GM18499 (cell line): ENCODE measurements around the gene ALLC.

Experiments
- ATAC-seq: cut with Tn5 transposase; IDR thresholded peaks from one replicate; pipeline ENCODE4 v1.9.1; 2021; ENCODE audit warnings: moderate number of reproducible peaks; ENCODE audit not compliant: insufficient read depth, unreplicated experiment

Gene ALLC

DNA sequence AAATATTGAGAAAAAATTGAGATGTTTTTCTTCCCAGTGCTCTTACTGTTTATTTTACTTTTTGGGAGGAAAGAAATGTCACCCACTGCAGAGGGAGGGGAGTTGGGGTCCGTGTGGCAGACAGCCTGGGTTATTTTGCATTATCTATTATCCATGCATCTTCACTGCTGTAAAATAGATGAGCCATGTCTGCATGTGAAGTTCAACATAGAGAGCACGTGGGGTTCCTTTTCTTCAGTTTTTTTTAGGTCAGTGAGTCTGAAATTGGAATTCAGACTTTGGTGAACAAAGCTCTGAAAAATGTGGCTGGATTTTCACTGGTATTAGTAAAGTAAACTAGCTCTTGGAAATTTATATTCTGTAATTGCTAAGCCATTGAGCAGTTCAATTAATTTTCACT lies 47.8 kb downstream of the ALLC start:
- no peak for ATAC-seq

DNA sequence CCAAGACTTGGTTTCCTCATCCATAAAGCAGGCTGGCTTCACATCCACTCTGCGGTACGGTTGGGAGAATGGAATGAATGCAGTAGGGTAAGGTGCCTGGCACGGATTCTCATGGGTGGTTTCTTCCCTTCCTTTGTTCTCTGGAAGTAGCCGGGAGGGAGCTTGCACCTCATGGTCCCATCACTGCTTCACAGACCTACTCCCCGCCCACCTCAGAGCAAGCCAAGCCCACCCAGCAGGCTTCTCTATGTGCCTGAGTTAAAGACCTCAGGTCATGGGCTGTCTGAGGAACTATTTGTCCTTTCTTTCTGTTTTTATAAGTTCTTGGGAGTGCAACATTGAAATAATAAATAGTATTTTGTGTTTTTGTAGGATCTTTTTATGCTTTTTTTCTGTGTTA lies 48.9 kb downstream of the ALLC start:
- ATAC-seq: no peak

DNA sequence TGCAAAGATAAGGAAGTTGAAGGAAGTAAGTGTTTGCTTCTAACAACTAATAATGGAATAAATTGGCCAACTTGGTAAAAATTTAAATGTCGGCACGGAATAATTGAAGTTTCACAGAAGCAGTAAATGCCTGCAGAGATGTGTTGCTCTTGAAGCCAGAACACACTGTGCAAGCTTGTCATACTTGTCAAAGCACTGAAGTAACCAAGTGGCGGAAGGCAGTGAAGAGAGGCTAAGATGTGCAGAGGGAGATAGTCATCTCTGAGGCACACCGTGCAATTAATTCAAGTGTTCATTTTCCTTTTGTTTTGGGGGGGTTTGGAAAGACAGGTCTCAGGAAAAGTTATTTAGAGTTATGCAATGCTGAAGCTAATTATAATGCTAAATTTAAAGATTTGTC lies 50.6 kb downstream of the ALLC start:
- ATAC-seq: no peak

DNA sequence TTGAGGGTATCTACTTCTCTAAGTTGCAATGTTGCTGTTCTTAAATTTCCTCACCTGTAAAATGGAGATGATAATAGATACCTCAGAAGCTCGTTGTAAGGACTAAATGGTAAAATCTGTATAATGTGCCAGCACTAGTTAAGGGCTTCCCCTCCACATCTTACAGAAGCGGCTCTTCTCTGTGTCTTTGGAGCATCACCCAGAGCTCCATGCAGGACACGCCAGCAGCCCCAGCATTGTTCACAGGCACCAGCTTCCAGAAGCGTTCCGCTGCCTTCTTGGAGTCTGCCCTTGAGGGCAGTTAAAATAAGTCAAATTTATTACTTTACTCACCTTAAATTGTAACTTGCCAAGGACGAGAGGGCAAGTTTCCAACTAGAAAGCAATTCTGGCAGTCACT lies 51.2 kb downstream of the ALLC start:
- no peak for ATAC-seq

DNA sequence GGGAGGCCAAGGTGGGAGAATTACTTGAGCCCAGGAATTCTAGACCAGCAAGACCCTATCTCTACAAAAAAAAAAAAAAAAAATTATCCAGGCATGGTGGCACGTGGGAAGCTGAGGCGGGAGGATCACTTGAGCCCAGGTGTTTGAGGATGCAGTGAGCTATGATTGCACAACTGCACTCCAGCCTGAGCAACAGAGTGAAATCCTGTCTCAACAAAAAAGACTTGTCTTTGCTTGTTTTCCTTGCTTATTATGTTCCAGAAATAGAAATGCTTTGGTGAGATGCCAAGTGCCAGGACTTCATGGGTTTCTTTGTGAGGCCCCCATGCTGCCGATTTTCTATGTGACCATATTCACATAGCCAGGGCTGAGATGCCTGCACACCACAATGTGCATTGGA lies 54.4 kb downstream of the ALLC start:
- ATAC-seq: no peak

DNA sequence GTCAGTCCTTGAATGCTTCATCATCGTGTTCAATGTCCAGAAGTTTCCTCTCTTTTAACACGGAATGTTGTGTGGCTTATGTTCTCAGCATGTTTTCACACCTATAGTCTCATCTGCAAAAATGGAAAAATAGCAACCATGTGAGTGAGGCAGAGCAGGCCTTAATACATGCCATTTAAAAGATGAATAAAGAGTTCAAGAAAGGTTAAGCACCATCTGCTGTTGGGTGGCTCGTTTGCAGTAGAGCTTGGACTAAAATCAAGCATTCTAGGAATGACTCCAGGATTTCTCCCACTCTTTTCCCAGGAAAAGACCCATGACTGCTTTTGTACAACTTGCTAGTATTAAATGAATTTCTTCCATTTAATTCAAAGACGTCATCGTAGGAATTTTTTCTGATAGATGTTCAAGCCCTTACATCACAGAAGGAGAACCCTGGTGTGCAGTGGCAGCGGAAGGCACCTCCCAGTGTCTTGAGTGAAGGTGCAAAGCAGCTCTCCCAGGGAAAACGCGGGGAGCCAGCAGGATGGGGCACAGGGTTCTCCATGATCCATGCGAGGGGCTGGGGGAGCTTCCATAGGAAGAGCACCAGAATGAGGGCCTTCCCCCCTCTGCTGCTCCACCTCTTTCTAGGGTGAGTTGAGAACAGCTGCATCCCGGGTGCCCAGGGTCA lies 55.0 kb downstream of the ALLC start:
- no peak for ATAC-seq

DNA sequence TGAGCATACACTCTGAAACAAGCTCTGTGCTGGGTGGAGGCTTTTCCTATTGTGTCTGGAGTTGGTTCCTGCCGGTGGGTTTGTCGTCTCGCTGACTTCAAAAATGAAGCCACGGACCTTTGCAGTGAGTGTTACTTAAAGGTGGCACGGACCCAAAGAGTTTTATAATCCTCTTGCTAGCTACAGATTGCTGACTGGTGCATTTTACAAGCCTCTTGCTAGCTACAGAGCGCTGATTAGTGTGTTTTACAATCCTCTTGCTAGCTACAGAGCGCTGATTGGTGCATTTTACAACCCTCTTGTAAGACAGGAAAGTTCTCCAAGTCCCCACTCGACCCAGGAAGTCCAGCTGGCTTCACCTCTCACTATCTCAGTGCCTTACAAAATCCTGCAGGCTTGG lies 60.7 kb downstream of the ALLC start:
- no peak for ATAC-seq

DNA sequence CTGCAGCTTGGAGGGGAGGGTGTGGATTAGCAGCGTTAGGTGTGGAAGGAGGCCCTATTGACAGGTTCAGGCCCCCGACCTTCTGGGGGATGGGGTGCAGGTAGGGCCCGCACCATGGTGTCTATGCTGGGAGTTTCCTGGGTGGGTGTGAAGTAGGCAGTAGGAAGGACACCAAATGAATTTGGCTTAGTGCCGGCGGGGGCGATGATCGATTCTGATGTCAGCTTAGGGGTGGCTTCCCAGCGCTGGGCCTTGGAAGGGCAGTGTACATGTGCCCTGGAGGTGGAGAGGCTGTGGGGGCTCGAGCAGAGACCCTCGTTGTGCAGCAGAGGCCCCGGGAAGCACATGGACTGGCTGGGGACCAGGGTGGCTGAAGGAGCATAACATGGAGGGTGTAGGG lies 67.0 kb downstream of the ALLC start:
- no peak for ATAC-seq

DNA sequence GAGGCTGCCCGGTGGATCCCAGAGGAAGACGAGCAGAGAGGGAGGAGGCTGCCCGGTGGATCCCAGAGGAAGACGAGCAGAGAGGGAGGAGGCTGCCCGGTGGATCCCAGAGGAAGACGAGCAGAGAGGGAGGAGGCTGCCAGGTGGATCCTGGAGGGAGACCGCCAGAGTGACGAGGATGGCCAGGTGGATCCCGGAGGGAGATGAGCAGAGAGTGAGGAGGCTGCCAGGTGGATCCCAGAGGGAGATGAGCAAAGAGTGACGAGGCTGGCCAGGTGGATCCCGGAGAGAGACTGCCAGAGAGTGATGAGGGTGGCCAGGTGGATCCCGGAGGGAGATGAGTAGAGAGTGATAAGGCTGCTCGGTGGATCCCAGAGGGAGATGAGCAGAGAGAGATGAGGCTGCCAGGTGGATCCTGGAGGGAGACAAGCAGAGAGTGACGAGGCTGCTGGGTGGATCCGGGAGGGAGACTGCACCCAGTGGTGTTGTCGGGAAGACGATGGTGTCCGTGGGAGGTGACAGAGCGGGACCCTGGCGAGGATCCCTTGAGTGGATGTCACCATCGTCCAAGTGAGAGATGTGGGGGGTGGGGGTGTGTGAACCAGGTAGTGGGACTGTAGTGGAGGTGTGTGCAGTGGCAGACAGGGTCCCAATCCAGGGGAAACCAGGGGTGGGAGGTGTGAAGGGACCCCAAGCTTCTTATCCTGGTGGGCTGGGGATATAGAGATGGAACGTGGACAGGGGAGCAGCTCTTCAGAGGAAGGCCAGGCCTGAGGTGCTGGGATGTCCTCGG lies 67.7 kb downstream of the ALLC start:
- no peak for ATAC-seq

DNA sequence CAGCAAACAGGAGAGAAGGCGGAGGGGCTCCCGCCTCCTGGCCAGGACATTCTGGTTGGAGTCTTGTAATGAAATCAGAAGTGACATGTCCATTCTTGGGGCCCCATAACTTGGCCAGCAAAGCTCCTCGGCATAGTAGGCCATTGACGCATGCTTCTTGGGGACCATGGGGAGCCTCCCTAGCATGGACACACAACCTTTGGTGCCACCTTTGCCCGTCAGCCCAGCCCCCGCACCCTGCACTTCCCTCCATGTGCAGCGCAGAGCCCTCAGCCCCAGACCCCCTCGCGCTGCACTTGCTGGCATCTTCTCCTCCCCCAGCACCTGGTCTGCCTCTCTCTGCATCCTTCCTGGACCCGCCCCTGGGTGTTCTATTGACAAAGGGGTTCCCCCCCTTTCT lies 68.5 kb downstream of the ALLC start:
- no peak for ATAC-seq

DNA sequence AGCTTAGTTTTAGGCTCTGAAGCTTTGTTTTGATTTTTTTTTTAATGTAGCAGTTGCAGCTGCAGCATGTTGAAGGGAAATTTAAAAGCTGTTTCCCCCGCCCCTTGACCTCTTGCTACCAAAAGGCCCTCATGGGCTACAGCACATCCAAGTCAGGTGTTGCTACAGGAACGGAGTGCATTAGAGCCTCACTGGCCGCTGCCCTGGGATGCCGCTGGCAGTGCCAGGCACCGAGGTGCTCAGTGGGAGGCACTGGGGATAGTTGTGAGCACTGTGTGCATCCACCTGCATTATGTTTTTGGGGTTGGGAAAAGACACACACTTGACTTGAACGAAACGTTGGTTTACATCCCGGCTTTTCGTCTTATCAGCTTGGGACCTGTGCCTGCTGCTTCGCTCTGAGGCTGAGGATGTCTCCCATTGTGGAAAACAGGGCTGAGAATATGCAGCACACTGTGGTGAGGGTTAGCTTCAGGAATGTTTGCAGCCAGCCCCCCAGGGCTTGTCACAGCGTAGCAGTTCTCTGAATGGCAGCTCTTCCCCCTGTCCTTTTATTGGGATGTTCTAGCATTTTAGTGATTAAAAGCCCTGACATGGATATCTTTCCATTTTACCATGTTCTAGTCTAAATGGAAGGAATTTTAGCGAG lies 69.5 kb downstream of the ALLC start:
- ATAC-seq: no peak

DNA sequence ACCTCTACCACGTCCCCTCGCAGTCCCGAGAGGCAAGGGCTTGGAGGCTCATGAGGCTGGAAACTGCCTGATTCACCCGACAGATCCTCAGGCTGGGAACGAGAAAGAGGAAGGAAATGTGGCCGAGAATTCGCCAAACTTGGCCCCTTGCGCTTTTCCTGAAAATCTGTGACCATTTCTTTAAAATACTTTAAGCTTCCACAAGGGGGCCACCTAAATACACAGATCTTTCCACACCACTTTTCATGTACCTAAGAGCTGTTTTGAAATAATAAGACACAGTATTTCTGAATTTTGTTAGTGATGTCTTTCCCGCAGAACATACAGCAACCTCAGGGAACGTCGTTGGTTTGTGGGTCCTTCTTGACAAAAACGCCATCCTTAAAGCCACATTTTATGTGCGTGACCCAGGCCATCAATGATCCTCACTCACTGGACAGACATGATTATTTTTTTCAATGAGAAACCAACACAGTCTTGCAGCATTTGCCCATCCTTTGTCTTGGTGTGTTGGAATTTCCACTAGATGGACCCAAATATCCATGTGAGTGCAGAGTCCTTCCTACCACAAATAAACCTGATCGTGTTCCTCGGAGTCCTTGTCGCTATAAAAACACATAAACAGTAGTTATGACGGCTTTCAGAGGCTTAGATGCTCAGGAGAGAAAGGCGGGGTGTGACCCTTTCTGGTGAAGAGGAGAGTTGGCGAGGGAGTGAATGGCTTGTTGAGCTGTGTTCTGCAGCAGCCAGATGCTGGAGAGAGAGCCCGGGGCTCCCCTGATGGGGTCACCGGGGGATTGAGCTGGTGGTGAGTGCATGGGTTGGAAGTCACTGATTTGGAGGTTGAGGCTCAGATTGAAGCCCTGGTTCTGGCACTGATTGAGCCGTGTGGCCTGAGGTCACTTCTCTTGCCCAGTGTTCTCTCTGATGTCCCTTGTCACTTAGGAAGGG lies 70.4 kb downstream of the ALLC start:
- no peak for ATAC-seq

DNA sequence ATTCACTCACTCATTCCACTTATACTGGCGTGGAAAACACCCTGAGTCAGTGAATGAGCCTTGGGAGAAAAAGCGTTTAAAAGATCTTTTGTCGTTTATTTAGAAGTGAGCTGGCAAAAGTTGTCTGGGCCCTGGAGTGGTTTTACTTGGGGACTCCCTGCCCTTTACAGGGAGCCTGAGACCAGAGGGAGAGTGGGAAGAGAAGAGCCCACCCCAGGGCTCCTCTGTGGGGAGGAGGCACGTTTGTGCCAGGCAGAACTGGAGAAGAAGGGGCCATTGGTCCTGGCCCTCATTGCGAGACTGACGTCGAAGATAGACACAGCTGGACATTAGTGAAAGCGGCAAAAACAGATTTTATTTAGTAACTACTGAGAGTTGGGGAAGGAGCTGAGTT lies 71.1 kb downstream of the ALLC start:
- no peak for ATAC-seq

DNA sequence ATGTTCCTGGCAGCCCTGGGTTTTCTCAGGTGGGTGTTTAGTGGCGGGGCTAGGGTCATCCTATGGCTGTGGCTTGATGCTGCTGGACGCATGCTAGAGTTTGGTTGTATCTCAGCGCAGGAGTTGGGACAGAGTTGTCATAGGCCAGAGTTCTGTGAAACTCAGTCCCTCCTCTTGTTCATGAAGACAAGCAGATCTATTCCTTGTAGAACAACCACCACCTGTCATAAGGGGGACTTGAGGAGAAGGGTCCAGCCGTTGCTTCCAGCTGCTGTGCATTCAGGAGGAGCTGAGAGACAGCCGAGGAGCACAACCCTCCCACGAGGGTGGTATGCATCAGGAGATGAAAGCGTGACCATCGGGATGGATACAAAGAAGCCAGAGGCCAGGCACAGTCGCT lies 71.8 kb downstream of the ALLC start:
- ATAC-seq: no peak

DNA sequence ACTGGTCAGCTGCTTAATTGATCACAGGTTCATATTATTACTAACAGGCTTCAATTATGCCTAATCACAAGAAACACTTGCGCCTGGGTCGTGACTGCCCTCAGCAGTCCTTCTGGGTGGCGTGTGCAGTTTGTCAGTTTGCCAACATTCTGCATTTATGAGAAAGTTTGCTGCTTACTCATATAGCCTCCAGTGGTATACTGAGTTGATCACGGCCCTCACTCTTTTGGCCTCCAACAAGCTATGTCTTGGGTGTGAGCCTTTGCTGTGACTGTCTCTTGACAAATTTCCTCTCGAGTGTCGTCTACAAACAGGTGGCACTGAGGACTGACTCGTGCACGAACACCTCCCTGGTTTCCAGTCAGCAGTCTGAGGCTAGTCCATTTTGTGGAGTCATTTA lies 72.6 kb downstream of the ALLC start:
- ATAC-seq: no peak

DNA sequence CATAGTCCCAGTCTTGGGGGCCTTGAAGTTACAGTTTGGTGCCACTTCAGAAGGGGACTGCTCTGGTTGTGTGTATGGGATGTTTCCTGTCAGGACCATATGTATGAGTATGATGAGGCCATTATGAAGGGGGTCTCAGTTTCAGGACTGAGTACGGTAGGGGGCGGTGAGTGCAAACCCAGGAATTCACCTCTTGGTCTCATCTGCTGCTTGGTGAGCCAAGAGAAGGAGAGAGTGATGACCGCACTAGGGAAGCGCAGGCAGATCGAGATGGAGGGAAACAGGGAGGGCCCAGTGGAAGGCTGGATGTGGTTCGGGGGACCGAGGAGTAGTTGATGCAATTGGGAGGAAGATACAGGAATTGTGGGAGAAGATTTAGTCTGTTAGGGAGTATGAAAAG lies 73.8 kb downstream of the ALLC start:
- no peak for ATAC-seq

DNA sequence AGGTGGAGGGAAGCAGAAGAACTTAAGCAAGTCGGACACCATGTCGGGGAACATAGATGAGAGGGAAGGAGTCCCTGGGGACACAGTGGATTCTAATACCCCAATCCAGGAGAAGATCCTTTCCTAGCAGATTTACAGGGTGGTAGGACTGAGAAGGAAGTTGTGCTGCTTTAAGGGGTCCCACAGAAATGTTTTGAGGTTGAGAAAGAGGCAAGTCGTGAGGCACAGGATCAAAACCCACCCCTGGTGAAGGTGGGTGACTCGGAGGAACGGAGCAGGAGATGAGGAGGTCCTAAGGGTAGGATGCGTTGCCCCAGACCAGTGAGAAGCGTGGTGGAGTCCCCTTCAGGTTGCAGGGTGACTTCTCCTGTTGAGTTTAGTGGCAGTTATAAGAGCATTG lies 78.1 kb downstream of the ALLC start:
- ATAC-seq: no peak

DNA sequence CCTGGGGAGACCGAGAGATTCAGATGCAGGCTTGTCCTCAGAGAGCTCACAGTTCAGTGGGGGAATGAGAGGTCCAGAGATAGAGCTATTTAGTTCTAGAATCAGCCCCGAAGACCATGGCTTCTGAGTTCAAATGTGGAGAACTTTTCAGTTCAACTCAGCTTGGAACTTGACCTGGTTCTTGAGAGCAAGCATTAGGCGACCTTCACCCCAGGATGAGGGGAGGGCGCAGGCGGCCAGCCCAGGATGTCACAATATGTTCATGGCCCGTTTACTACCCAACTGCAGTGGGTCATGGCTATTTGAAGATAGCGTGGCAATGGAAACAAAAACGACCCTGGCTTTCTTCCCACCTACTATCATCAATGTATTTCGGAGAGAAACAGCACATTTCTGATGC lies 79.1 kb downstream of the ALLC start:
- no peak for ATAC-seq

DNA sequence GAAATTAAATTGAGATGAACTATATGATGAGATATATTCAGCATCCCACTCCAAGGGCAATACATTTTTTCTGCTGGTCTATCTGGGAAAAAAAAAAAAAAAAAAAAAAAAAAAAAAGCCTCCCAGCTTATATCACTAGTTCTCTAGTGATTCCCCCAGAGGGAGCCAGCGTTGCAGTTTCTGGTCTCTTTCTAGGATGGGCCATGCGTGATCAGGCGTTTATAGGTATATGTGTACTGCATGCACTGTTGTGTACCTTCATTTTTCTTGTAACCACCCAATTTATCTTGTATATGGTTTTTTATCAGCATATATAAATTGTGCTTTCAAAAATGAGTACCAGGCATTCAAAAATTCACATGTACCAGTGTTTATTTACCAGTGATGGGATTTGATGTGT lies 80.5 kb downstream of the ALLC start:
- ATAC-seq: no peak

DNA sequence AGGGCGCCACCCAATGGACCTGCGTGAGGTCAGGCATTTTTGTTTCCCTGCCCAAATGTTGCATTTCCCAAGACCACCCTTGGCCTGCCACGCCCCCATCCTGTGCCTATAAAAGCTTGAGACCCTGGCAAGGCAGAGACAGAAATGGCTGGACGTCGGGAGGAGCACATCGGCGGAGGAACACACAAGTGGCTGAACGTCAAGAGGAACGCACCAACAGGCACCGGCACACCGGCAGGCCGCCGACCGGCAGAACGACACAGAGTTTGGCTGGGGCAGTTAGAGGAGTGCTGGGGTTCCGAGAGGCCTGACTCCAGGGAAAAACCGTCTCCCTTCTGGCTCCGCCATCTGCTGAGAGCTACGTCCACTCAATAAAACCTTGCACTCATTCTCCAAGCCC lies 81.3 kb downstream of the ALLC start:
- ATAC-seq: no peak

DNA sequence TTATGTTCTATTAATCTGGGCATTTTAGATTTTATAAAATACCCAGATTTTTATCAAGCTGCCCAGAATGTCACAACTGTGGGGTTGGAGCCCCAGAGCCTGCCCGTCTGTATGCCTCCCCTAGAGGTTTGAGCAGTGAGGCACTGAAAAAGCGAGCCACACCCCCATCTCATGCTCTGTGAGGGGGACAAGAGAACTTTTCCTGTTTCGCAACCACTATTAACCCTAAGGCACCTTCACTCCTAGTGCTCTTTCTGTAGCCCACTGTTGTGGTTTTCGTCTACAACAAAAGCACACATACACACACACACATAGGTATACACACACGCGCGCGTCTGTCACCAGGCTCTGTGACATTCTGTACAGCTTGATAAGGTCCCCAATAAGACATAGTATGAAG lies 83.4 kb downstream of the ALLC start:
- ATAC-seq: no peak
